ENCODE results near the gene TOP3A.
A peak's percentile ranks its signal among the peaks of the same experiment; 100 is the strongest.

DNA sequence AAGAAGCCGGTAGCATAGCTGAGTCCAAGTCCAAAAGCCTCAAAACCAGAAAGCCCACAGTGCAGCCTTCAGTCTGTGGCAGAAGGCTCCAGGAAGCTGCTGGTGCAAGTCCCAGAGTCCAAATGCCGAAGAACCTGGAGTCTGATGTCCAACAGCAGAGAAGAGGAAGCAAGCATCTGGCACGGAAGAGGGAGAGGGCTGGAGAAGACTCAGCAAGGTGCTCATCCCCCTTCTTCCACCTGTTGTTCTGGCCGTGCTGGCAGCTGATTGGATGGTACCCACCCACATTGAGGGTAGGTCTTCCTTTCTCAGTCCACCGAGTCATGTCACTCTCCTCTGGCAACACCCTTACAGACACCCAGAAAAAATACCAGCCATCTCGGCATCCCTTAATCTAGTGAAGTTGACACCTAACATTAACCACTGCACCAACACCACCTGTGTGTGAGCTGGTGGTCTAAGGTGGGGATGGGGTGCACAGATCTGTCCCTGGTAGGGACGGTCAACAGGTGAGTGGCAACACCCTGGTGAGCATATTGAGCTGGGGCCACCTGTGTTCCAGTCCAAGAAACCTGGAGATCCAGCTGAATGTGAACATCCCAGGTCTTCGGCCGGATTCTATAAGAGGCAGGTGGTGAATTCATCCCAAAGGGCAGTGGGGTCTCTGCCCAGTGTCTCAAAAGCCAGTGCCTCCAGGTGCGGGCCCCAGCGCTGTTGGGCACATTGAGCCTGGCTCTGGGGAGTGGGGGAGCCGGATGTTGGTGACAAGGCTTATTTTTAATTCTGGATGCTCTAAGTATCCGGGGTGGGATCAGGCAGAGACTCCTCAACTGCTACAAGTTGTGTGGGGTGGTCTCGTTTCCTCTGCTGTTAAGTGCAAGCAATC, 44.5 kb downstream of the TOP3A start:
- no peak for TF ChIP-seq POLR2A (IDR thresholded peaks at IDR 0.05; ENCODE audit: low read depth)
- TF ChIP-seq CTCF (IDR thresholded peaks at IDR 0.05): no peak
- peak in 1 of 2 donors; percentile 8 for TF ChIP-seq POLR2AphosphoS5 (IDR thresholded peaks at IDR 0.05)
- TF ChIP-seq EP300 (IDR thresholded peaks at IDR 0.05): no peak
